IMR-90 (cell line): ENCODE data around the gene R3HDM2. TPM values are rescaled to one million over a fixed set of nuclear protein-coding genes. Genes with fewer than 3 reads are reported as not detected.

Experiments
- ATAC-seq: fragments of 200-7000 bp; cut with Tn5 transposase; 2 replicates; pipeline ENCODE4 v1.9.1; 2020; ENCODE audit warnings: low read depth, mild to moderate bottlenecking, moderate library complexity
- BruUV-seq: library from RNA; stranded (reverse); fragments of 400-500 nt; replicated peaks from 2 replicates; lab custom pipeline; 2021; lab: Mats Ljungman, UMichigan
- CTCF ChIA-PET: fragments of 300-600 bp; formaldehyde crosslinking; extraction: SDS; loops from one replicate; lab custom pipeline; 2021; ENCODE audit warnings: antibody characterized with exemption; lab: Yijun Ruan, JAX
- POLR2A ChIA-PET: fragments of 300-600 bp; sonication (Branson Sonifier 250); formaldehyde crosslinking; loops from one replicate; lab custom pipeline; 2022; ENCODE audit warnings: antibody characterized with exemption; ENCODE audit not compliant: unreplicated experiment; lab: Charles Lee
- DNase-seq: peaks from one replicate; pipeline ENCODE4 v3.0.0; 2013
- H2AFZ ChIP-seq: replicated peaks from 2 replicates; pipeline ENCODE3; 2013; ENCODE audit warnings: low read length, mild to moderate bottlenecking; ENCODE audit not compliant: poor library complexity
- H2AK5ac ChIP-seq: 2 replicates; pipeline ENCODE4 v1.6.1; 2013; ENCODE audit warnings: low read depth, low read length, inconsistent platforms
- H2AK9ac ChIP-seq: replicated peaks from 2 replicates; pipeline ENCODE3; 2013; ENCODE audit warnings: mild to moderate bottlenecking, low read depth, low read length, moderate library complexity; ENCODE audit not compliant: poor library complexity
- H2BK120ac ChIP-seq: 2 replicates; pipeline ENCODE4 v1.6.1; 2013; ENCODE audit warnings: low read depth, low read length, inconsistent platforms
- H2BK15ac ChIP-seq: 3 replicates; pipeline ENCODE4 v1.6.1; 2013; ENCODE audit warnings: low read depth, low read length, inconsistent platforms
- H2BK20ac ChIP-seq: 2 replicates; pipeline ENCODE4 v1.6.1; 2013; ENCODE audit warnings: low read depth, mild to moderate bottlenecking, inconsistent platforms, low read length, moderate library complexity
- H2BK5ac ChIP-seq: 2 replicates; pipeline ENCODE4 v1.6.1; 2013; ENCODE audit warnings: mild to moderate bottlenecking, low read depth, low read length, inconsistent platforms; ENCODE audit not compliant: poor library complexity, severe bottlenecking
- H3K14ac ChIP-seq: replicated peaks from 2 replicates; pipeline ENCODE4 v1.6.1; 2013; ENCODE audit warnings: low read depth, low read length, inconsistent platforms
- H3K18ac ChIP-seq: 2 replicates; pipeline ENCODE4 v1.6.1; 2013; ENCODE audit warnings: low read depth, low read length, control low read depth
- H3K23ac ChIP-seq: 2 replicates; pipeline ENCODE4 v1.6.1; 2013; ENCODE audit warnings: low read depth, low read length, inconsistent platforms
- H3K27ac ChIP-seq: 2 replicates; pipeline ENCODE4 v1.5.1; 2013; ENCODE audit warnings: mild to moderate bottlenecking, control low read depth, low read length; ENCODE audit not compliant: insufficient read depth
- H3K27me3 ChIP-seq: 2 replicates; pipeline ENCODE4 v1.6.1; 2013; ENCODE audit warnings: low read length; ENCODE audit not compliant: control insufficient read depth, insufficient read depth
- H3K36me3 ChIP-seq: 2 replicates; pipeline ENCODE4 v1.6.1; 2013; ENCODE audit warnings: low read length, mixed read lengths; ENCODE audit not compliant: control insufficient read depth, insufficient read depth
- H3K4ac ChIP-seq: 2 replicates; pipeline ENCODE4 v1.6.1; 2013; ENCODE audit warnings: low read depth, low read length, inconsistent platforms
- H3K4me1 ChIP-seq: 2 replicates; pipeline ENCODE4 v1.6.1; 2013; ENCODE audit warnings: low read length, mixed read lengths; ENCODE audit not compliant: control insufficient read depth, insufficient read depth
- H3K4me2 ChIP-seq: 2 replicates; pipeline ENCODE4 v1.6.1; 2013; ENCODE audit warnings: low read depth, mild to moderate bottlenecking, control low read depth, low read length, moderate library complexity
- H3K4me3 ChIP-seq: 2 replicates; pipeline ENCODE4 v1.5.1; 2013; ENCODE audit warnings: low read depth, mild to moderate bottlenecking, control low read depth, low read length, moderate library complexity; ENCODE audit not compliant: insufficient read depth
- H3K56ac ChIP-seq: 2 replicates; pipeline ENCODE4 v1.6.1; 2013; ENCODE audit warnings: low read length, inconsistent platforms; ENCODE audit not compliant: insufficient read depth; ENCODE audit errors: extremely low read depth
- H3K79me1 ChIP-seq, 2 experiments: 2 replicates each; pipeline ENCODE4 v1.6.1; 2013; ENCODE audit warnings: low read length in 2 of 2, inconsistent platforms in 1 of 2, low read depth in 1 of 2
- H3K9ac ChIP-seq: 2 replicates; pipeline ENCODE4 v1.6.1; 2013; ENCODE audit warnings: low read depth, low read length, control low read depth
- H3K9me1 ChIP-seq: 2 replicates; pipeline ENCODE4 v1.6.1; 2013; ENCODE audit warnings: low read length, inconsistent platforms; ENCODE audit not compliant: insufficient read depth
- H3K9me3 ChIP-seq: 2 replicates; pipeline ENCODE4 v1.6.1; 2013; ENCODE audit warnings: low read length; ENCODE audit not compliant: control insufficient read depth, insufficient read depth
- H4K20me1 ChIP-seq: 2 replicates; pipeline ENCODE4 v1.6.1; 2013; ENCODE audit warnings: low read length, inconsistent platforms; ENCODE audit not compliant: insufficient read depth
- H4K5ac ChIP-seq: 2 replicates; pipeline ENCODE4 v1.6.1; 2013; ENCODE audit warnings: mild to moderate bottlenecking, low read depth, low read length, control low read depth
- H4K8ac ChIP-seq, 2 experiments: 2 replicates each; pipeline ENCODE4 v1.6.1; 2013; ENCODE audit warnings: low read depth in 2 of 2, low read length in 2 of 2, control low read depth in 1 of 2, inconsistent platforms in 1 of 2
- H4K91ac ChIP-seq: 2 replicates; pipeline ENCODE4 v1.6.1; 2013; ENCODE audit warnings: low read depth, low read length, inconsistent platforms; ENCODE audit not compliant: insufficient read depth
- BHLHE40 ChIP-seq: fragments of 150-350 bp; IDR thresholded peaks from 2 replicates; pipeline ENCODE4 v1.6.1; 2016; ENCODE audit warnings: mild to moderate bottlenecking, low read depth, low read length
- CEBPB ChIP-seq: IDR thresholded peaks from 2 replicates; pipeline ENCODE4 v1.6.1; 2012; ENCODE audit warnings: low read depth, low read length, improper control_type of control experiment
- CHD1 ChIP-seq: IDR thresholded peaks from 2 replicates; pipeline ENCODE4 v1.6.1; 2012; ENCODE audit warnings: low read depth, low read length, improper control_type of control experiment
- CTCF ChIP-seq: conservative IDR thresholded peaks from 2 replicates; pipeline ENCODE4 v1.5.1; 2012; ENCODE audit warnings: mild to moderate bottlenecking, low read depth, low read length, improper control_type of control experiment
- FOS ChIP-seq: fragments of 150-350 bp; IDR thresholded peaks from 2 replicates; pipeline ENCODE4 v1.6.1; 2016; ENCODE audit warnings: low read depth, low read length
- MAFK ChIP-seq: IDR thresholded peaks from 2 replicates; pipeline ENCODE4 v1.6.1; 2012; ENCODE audit warnings: low read depth, low read length, improper control_type of control experiment
- MXI1 ChIP-seq: IDR thresholded peaks from 2 replicates; pipeline ENCODE4 v1.6.1; 2012; ENCODE audit warnings: low read depth, mild to moderate bottlenecking, low read length, moderate library complexity, borderline replicate concordance
- NFE2L2 ChIP-seq: fragments of 150-350 bp; IDR thresholded peaks from 2 replicates; pipeline ENCODE4 v1.6.1; 2016; ENCODE audit warnings: low read depth, mild to moderate bottlenecking, low read length
- POLR2A ChIP-seq: IDR thresholded peaks from 2 replicates; pipeline ENCODE4 v1.6.1; 2012; ENCODE audit warnings: mild to moderate bottlenecking, low read depth, low read length
- RAD21 ChIP-seq: IDR thresholded peaks from 2 replicates; pipeline ENCODE4 v1.6.1; 2012; ENCODE audit warnings: low read length, improper control_type of control experiment
- RCOR1 ChIP-seq: IDR thresholded peaks from 2 replicates; pipeline ENCODE4 v1.6.1; 2012; ENCODE audit warnings: mild to moderate bottlenecking, low read length, improper control_type of control experiment; ENCODE audit not compliant: insufficient replicate concordance
- RFX5 ChIP-seq: IDR thresholded peaks from 2 replicates; pipeline ENCODE4 v1.8.0; 2012; ENCODE audit warnings: low read depth, mild to moderate bottlenecking, low read length, moderate library complexity
- SMC3 ChIP-seq: fragments of 150-350 bp; IDR thresholded peaks from 2 replicates; pipeline ENCODE4 v1.6.1; 2016; ENCODE audit warnings: low read depth, mild to moderate bottlenecking, antibody characterized with exemption, low read length, moderate library complexity
- USF2 ChIP-seq: fragments of 150-350 bp; IDR thresholded peaks from 2 replicates; pipeline ENCODE4 v1.6.1; 2017; ENCODE audit warnings: mild to moderate bottlenecking, antibody characterized with exemption, low read length, low read depth
- WGBS, 2 experiments: methylation state at CpG; one replicate each; pipeline versions ENCODE4 v1.1.5 to v1.1.7; 2013; ENCODE audit warnings: missing lambda C conversion rate in 2 of 2; ENCODE audit not compliant: insufficient read length in 1 of 2; ENCODE audit errors: extremely low coverage in 2 of 2; 5-methylcytosine and 5-hydroxymethylcytosine counted together
- dilution Hi-C: fragments of 300-500 bp; cut with HindIII; formaldehyde crosslinking; loops from one replicate; pipeline ENCODE4 v1.14.3; 2018; ENCODE audit warnings: low sequenced_read_pairs; ENCODE audit not compliant: unreplicated experiment
- in situ Hi-C: fragments of 300-500 bp; cut with MboI; formaldehyde crosslinking; loops from 3 replicates; pipeline ENCODE4 v1.14.3; 2019; ENCODE audit warnings: low sequenced_read_pairs, inconsistent platforms, mixed read lengths
- intact Hi-C: fragments of 100-400 bp; cut with micrococcal nuclease; formaldehyde crosslinking; loops from 2 replicates; pipeline ENCODE4 v1.10.0; 2022
- polyA plus RNA-seq, 3 experiments: library from polyadenylated mRNA; depleted of rRNA; stranded (reverse); fragments of >200 nt; gene quantifications; 2 replicates each; pipeline ENCODE4 v1.2.3, GENCODE V29; 2012; ENCODE audit warnings: low replicate concordance in 1 of 3
- total RNA-seq: library from RNA; depleted of rRNA; stranded (reverse); fragments of >200 nt; gene quantifications from 2 replicates; pipeline ENCODE4 v1.2.3, GENCODE V29; 2012
- TF ChIP-seq, protein P1 (sequence below): fragments of 150-350 bp; IDR thresholded peaks from 2 replicates; pipeline ENCODE4 v1.6.1; 2016; ENCODE audit warnings: low read depth, mild to moderate bottlenecking, low read length, moderate library complexity, borderline replicate concordance

The R3HDM2 gene
- total and polyA plus RNA-seq, 2 of the 4 experiments (the other 2 are of a cell fraction), result 7.5 to 28.4 TPM

DNA sequence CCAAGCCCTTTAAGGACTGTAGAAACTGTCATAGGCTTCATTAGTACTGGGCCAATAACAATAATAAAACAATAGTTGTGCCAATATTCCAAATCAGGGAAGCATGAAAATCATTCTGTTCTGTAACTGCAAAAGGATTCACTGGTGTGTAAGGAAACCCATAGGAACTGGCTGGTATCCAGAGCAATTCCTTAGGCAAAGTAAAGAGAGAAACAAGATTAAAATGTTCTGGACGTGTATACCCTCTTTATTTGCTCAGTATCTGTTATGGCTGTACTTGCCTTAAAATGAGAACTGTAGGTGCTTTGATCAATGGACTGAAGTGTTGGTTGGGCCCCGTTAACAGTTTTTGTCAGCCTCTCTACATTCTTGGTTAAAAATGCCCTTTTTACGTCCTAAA, 107.4 kb downstream of the R3HDM2 start:
- CTCF ChIA-PET, result no interaction called here
- POLR2A ChIA-PET, result no interaction called here
- H3K27me3 ChIP-seq, result no peaks in the 10 kb centered on the region

More for the DNA sequence above, 107.4 kb downstream of the R3HDM2 start:
- Histone ChIP-seq H4K5ac (no peak overlapping the region), H2BK120ac (no peak overlapping the region), H3K4me3 (no peak overlapping the region), H3K4ac (no peak overlapping the region), H3K14ac (no peak overlapping the region), H3K36me3 (no peaks in the 10 kb centered on the region; the same call in 1 of the 2 replicates), H3K9me3 (no peaks in the 10 kb centered on the region), H2AK9ac (no peak overlapping the region), H2AFZ (no peak overlapping the region), H3K18ac (no peak overlapping the region), H3K23ac (no peak overlapping the region), H4K8ac (no peak overlapping the region), H2AK5ac (no peak overlapping the region), H4K91ac (no peak overlapping the region), H3K56ac (no peak overlapping the region), H2BK15ac (no peak overlapping the region), H3K9me1 (0 out of 2 replicates have a peak, but pooled peaks cover 1% of the 10 kb centered on the region), H3K9ac (no peak overlapping the region), H2BK20ac (no peak overlapping the region), H3K4me2 (no peak overlapping the region), H3K27ac (no peak overlapping the region), H4K20me1 (no peaks in the 10 kb centered on the region; the same call in 1 of the 2 replicates), H3K4me1 (0 out of 2 replicates have a peak, but pooled peaks cover 2% of the 10 kb centered on the region), H2BK5ac (no peak overlapping the region), H3K79me1 (peaks cover 13 to 15% of the 10 kb centered on the region in 2 experiments)
- ATAC-seq, result no peak
- WGBS, 2 experiments, result no CpG with 5 or more reads among the region's 3 CpGs
- dilution Hi-C loops, result no loop called here
- intact Hi-C loops, result no loop called here
- in situ Hi-C loops, result no loop called here
- DNase-seq, result no peak
- BruUV-seq, result no TSS peak
- TF ChIP-seq BHLHE40 (no peak), RCOR1 (no peak), FOS (no peak), USF2 (no peak), RAD21 (no peak), RFX5 (no peak), POLR2A (no peak), NFE2L2 (no peak), CHD1 (no peak), CEBPB (no peak), SMC3 (no peak), CTCF (no peak), MXI1 (no peak), MAFK (no peak)
- TF ChIP-seq, protein P1, sequence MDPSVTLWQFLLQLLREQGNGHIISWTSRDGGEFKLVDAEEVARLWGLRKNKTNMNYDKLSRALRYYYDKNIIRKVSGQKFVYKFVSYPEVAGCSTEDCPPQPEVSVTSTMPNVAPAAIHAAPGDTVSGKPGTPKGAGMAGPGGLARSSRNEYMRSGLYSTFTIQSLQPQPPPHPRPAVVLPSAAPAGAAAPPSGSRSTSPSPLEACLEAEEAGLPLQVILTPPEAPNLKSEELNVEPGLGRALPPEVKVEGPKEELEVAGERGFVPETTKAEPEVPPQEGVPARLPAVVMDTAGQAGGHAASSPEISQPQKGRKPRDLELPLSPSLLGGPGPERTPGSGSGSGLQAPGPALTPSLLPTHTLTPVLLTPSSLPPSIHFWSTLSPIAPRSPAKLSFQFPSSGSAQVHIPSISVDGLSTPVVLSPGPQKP, result no peak
